Fibroblast of pulmonary artery (primary cell): Measurements from ENCODE around the gene SSRP1.
A peak's percentile ranks its signal among the peaks of the same experiment; 100 is the strongest.
"Not testable (repeated sequence)": the region's sequence is repeated elsewhere in the genome, so short reads cannot be mapped to it uniquely, and the experiment has no call there.

ENCODE experiments used
- DNase-seq: peaks from one replicate; pipeline ENCODE4 v3.0.0-alpha.2; 2010; ENCODE audit warnings: low read depth
- H3K4me3 ChIP-seq: replicated peaks from 2 replicates; pipeline ENCODE4 v1.5.1; 2011; ENCODE audit warnings: low read depth, mild to moderate bottlenecking, control low read depth, low read length, moderate library complexity
- CTCF ChIP-seq: IDR thresholded peaks from 2 replicates; pipeline ENCODE4 v1.5.1; 2011; ENCODE audit warnings: mild to moderate bottlenecking, control low read depth, low read length, inconsistent platforms; ENCODE audit errors: missing control alignments

The SSRP1 gene

GRCh38 chr11:57301711-57302423 lies 33.8 kb downstream of the SSRP1 start:
- H3K4me3 ChIP-seq = no peak overlapping the region
- TF ChIP-seq CTCF = no peak
- DNase-seq = no peak

GRCh38 chr11:57300785-57301184 lies 34.9 kb downstream of the SSRP1 start:
- TF ChIP-seq CTCF = no peak
- no peak for DNase-seq
- H3K4me3 ChIP-seq = no peak overlapping the region

GRCh38 chr11:57299150-57299737 lies 36.4 kb downstream of the SSRP1 start:
- no peak overlapping the region for H3K4me3 ChIP-seq
- no peak for DNase-seq
- TF ChIP-seq CTCF = no peak

GRCh38 chr11:57297221-57297620 lies 38.5 kb downstream of the SSRP1 start:
- TF ChIP-seq CTCF = no peak
- DNase-seq = peak; percentile 40
- no peak overlapping the region for H3K4me3 ChIP-seq

GRCh38 chr11:57296205-57296604 lies 39.5 kb downstream of the SSRP1 start:
- not testable (repeated sequence) for DNase-seq, H3K4me3 ChIP-seq

GRCh38 chr11:57294225-57295131 lies 41.2 kb downstream of the SSRP1 start:
- no peak for TF ChIP-seq CTCF
- DNase-seq = peak; percentile 58
- H3K4me3 ChIP-seq = no peak overlapping the region

- no peak overlapping the region for H3K4me3 ChIP-seq
- DNase-seq = peak; percentile 52
- TF ChIP-seq CTCF = no peak
Observed at GRCh38 chr11:57290288-57290687, 45.4 kb downstream of the SSRP1 start.
